Measurements from ENCODE around the gene PLB1.

- no peak for TF ChIP-seq POLR2A (IDR thresholded peaks at IDR 0.05)
- no peak for TF ChIP-seq CTCF (IDR thresholded peaks at IDR 0.05)
Measured at GRCh38 chr2:28649481-28650265, 153.8 kb downstream of the PLB1 start.

Data from right lobe of liver (tissue), 4 donors.